ENCODE data around the gene HECW1. TPM values are rescaled to one million over a fixed set of nuclear protein-coding genes. Genes with fewer than 3 reads are reported as not detected.
A peak's percentile ranks its signal among the peaks of the same experiment; 100 is the strongest.

HECW1 gene
- polyA plus RNA-seq, 2 of the 4 experiments (the other 2 are of a cell fraction) = 11.3 TPM

GRCh38 chr7:43487731-43488073 lies 375.3 kb downstream of the HECW1 start:
- Histone ChIP-seq H3K27ac (peak overlapping the region; percentile 72 to 85), H3K9me3 (no peaks in the 10 kb centered on the region), H3K4me3 (no peak overlapping the region), H3K4me1 (peaks cover 42% of the 10 kb centered on the region), H3K4me2 (peak overlapping the region; percentile 71)
- ChIA-PET CTCF (interaction anchor here (1.0 kb wide), 1 partner anchor 24 kb away, joined by 3 read pairs; no protein-coding TSS in a partner anchor), POLR2A (no interaction called here)
- no peak for ATAC-seq
- DNase-seq (ENCODE audit: low read depth in 1 of 2, low spot score in 1 of 2) = no peak
- no peak for FAIRE-seq
- TF ChIP-seq HDAC2 (IDR thresholded peaks at IDR 0.05) (no peak), ATOH8 (CRISPR knock-in tag; IDR thresholded peaks at IDR 0.05; ENCODE audit: low read depth) (no peak), GATA3 (IDR thresholded peaks at IDR 0.05; ENCODE audit: borderline replicate concordance) (no peak), RNF2 (IDR thresholded peaks at IDR 0.05; ENCODE audit: borderline replicate concordance, low read depth) (no peak), HMGXB4 (CRISPR knock-in tag; IDR thresholded peaks at IDR 0.05; ENCODE audit: borderline replicate concordance) (no peak), CHD4 (IDR thresholded peaks at IDR 0.05; ENCODE audit: borderline replicate concordance) (no peak), TFCP2L1 (CRISPR knock-in tag; IDR thresholded peaks at IDR 0.05) (no peak), NR3C1 (IDR thresholded peaks at IDR 0.05) (no peak), JUN (IDR thresholded peaks at IDR 0.05) (no peak)

- TF ChIP-seq FOSB (CRISPR knock-in tag; IDR thresholded peaks at IDR 0.05) (no peak), CBX8 (IDR thresholded peaks at IDR 0.05) (no peak)
- DNase-seq (ENCODE audit: low read depth in 1 of 2, low spot score in 1 of 2) = no peak
- CTCF ChIA-PET = no interaction called here
These were observed 376.8 kb downstream of the HECW1 start for GRCh38 chr7:43489257-43489656.

GRCh38 chr7:43490016-43490415 lies 377.6 kb downstream of the HECW1 start:
- no peak for DNase-seq (ENCODE audit: low read depth in 1 of 2, low spot score in 1 of 2)
- Histone ChIP-seq H3K4me2 (no peak overlapping the region), H3K4me1 (peaks cover 32% of the 10 kb centered on the region), H3K9me3 (no peaks in the 10 kb centered on the region), H3K4me3 (no peak overlapping the region), H3K27ac (no peak overlapping the region)
- ChIA-PET CTCF (no interaction called here), POLR2A (no interaction called here)
- FAIRE-seq = no peak
- 96% methylated on average over 3 of the region's 3 CpGs for WGBS (ENCODE audit: missing lambda C conversion rate)
- no peak for TF ChIP-seq EHF (CRISPR knock-in tag; IDR thresholded peaks at IDR 0.05)
- no peak for TF ChIP-seq MAFK (IDR thresholded peaks at IDR 0.05; ENCODE audit: partially characterized antibody)
- no peak for TF ChIP-seq POLR2AphosphoS2 (conservative IDR thresholded peaks at IDR 0.05; ENCODE audit: low read length)
- TF ChIP-seq HMGXB4 (CRISPR knock-in tag; IDR thresholded peaks at IDR 0.05; ENCODE audit: borderline replicate concordance) = no peak
- TF ChIP-seq BCL3 (IDR thresholded peaks at IDR 0.05) = no peak
- no peak for ATAC-seq

More at GRCh38 chr7:43489257-43489656, 376.8 kb downstream of the HECW1 start:
- Histone ChIP-seq H3K4me1 (peaks cover 36% of the 10 kb centered on the region), H3K27ac (peak overlapping the region in 1 of 2 experiments; percentile 38; a peak in 1 of 6 replicates), H3K9me3 (no peaks in the 10 kb centered on the region), H3K4me3 (no peak overlapping the region), H3K4me2 (no peak overlapping the region)
- 88% methylated on average over 1 of the region's 1 CpG for whole genome bisulfite sequencing (ENCODE audit: missing lambda C conversion rate)
- POLR2A ChIA-PET = no interaction called here
- ATAC-seq = no peak
- no peak for FAIRE-seq

- H3K9me3 ChIP-seq = no peaks in the 10 kb centered on the region
- FAIRE-seq (no peak), ATAC-seq (no peak), DNase-seq (ENCODE audit: low read depth in 1 of 2, low spot score in 1 of 2) (no peak)
- ChIA-PET POLR2A (no interaction called here), CTCF (interaction anchor here (1.1 kb wide), 1 partner anchor 46 kb away, joined by 3 read pairs; no protein-coding TSS in a partner anchor)
- peaks cover 27% of the 10 kb centered on the region for H3K4me1 ChIP-seq
- TF ChIP-seq MAFK (IDR thresholded peaks at IDR 0.05; ENCODE audit: partially characterized antibody) (peak; percentile 94), HOXA7 (CRISPR knock-in tag; IDR thresholded peaks at IDR 0.05) (no peak)
- no peak overlapping the region for H3K4me3 ChIP-seq
- H3K27ac ChIP-seq = no peak overlapping the region
- WGBS (ENCODE audit: missing lambda C conversion rate) = 93% methylated on average over 2 of the region's 2 CpGs
- H3K4me2 ChIP-seq = no peak overlapping the region
These were observed 378.7 kb downstream of the HECW1 start for GRCh38 chr7:43491123-43491522.
